Stimulated activated CD8-positive, alpha-beta memory T cell treated with anti-CD3 and anti-CD28 coated beads, Interleukin-15, amount 100 ng/mL, for 24 hours (primary cell): ENCODE measurements around the gene MAD1L1.
"Not testable (repeated sequence)": the region's sequence is repeated elsewhere in the genome, so short reads cannot be mapped to it uniquely, and the experiment has no call there.

Source experiments
- DNase-seq: peaks from one replicate; pipeline ENCODE4 v3.0.0-alpha.2; 2020; ENCODE audit warnings: low read depth

Gene MAD1L1

GRCh38 chr7:1861799-1862458, 370.8 kb downstream of the MAD1L1 start:
- no peak for DNase-seq

GRCh38 chr7:1860881-1861798, 371.6 kb downstream of the MAD1L1 start:
- DNase-seq, result not testable (repeated sequence)

- no peak for DNase-seq
Measured at GRCh38 chr7:1859266-1860035, 373.3 kb downstream of the MAD1L1 start.

GRCh38 chr7:1858435-1859265, 374.1 kb downstream of the MAD1L1 start:
- no peak for DNase-seq

- no peak for DNase-seq
Measured at GRCh38 chr7:1857487-1858421, 375.0 kb downstream of the MAD1L1 start.

GRCh38 chr7:1856888-1857441, 375.8 kb downstream of the MAD1L1 start:
- DNase-seq, result no peak

- DNase-seq, result no peak
Measured at GRCh38 chr7:1856161-1856887, 376.4 kb downstream of the MAD1L1 start.

GRCh38 chr7:1855725-1856160, 377.0 kb downstream of the MAD1L1 start:
- no peak for DNase-seq

- DNase-seq, result no peak
Measured at GRCh38 chr7:1854866-1855724, 377.6 kb downstream of the MAD1L1 start.

GRCh38 chr7:1853986-1854865, 378.5 kb downstream of the MAD1L1 start:
- DNase-seq, result no peak

- no peak for DNase-seq
Measured at GRCh38 chr7:1853431-1853985, 379.2 kb downstream of the MAD1L1 start.

- no peak for DNase-seq
Measured at GRCh38 chr7:1852517-1853430, 380.0 kb downstream of the MAD1L1 start.

- no peak for DNase-seq
Measured at GRCh38 chr7:1851721-1852516, 380.8 kb downstream of the MAD1L1 start.

- DNase-seq, result no peak
Measured at GRCh38 chr7:1850976-1851571, 381.7 kb downstream of the MAD1L1 start.
